Karpas-422 (cell line): ENCODE data around the gene IGLL1. TPM values are rescaled to one million over a fixed set of nuclear protein-coding genes. Genes with fewer than 3 reads are reported as not detected.

ENCODE experiments used
- DNase-seq: peaks from one replicate; pipeline ENCODE4 v3.0.0-alpha.2; 2015
- H2AFZ ChIP-seq: fragments of 200-600 bp; sonication (generic); 2 replicates; pipeline ENCODE4 v1.6.1; 2014; ENCODE audit warnings: antibody characterized with exemption, low read length, mixed read lengths
- H3K27ac ChIP-seq: fragments of 200-600 bp; sonication (generic); 2 replicates; pipeline ENCODE4 v1.5.1; 2014; ENCODE audit warnings: mild to moderate bottlenecking, low read length, moderate library complexity
- H3K27me3 ChIP-seq: fragments of 200-600 bp; sonication (generic); 2 replicates; pipeline ENCODE4 v1.6.1; 2014; ENCODE audit warnings: low read length, mixed read lengths
- H3K36me3 ChIP-seq: fragments of 200-600 bp; sonication (generic); 2 replicates; pipeline ENCODE4 v1.6.1; 2014; ENCODE audit warnings: low read length, mixed read lengths; ENCODE audit not compliant: insufficient read depth
- H3K4me1 ChIP-seq: fragments of 200-600 bp; sonication (generic); 2 replicates; pipeline ENCODE4 v1.6.1; 2014; ENCODE audit warnings: mild to moderate bottlenecking, low read length, mixed read lengths
- H3K4me2 ChIP-seq: fragments of 200-600 bp; sonication (generic); 2 replicates; pipeline ENCODE4 v1.6.1; 2014; ENCODE audit warnings: low read length, low read depth, mild to moderate bottlenecking; ENCODE audit not compliant: poor library complexity, severe bottlenecking
- H3K4me3 ChIP-seq: fragments of 200-600 bp; sonication (generic); 2 replicates; pipeline ENCODE4 v1.5.1; 2014; ENCODE audit warnings: mild to moderate bottlenecking, antibody characterized with exemption, low read length, mixed read lengths
- H3K79me2 ChIP-seq: fragments of 200-600 bp; sonication (generic); 2 replicates; pipeline ENCODE4 v1.6.1; 2014; ENCODE audit warnings: mild to moderate bottlenecking, low read length, mixed read lengths
- H3K9ac ChIP-seq: fragments of 200-600 bp; sonication (generic); 2 replicates; pipeline ENCODE4 v1.6.0; 2014; ENCODE audit warnings: low read length
- H3K9me2 ChIP-seq: fragments of 200-600 bp; sonication (generic), shearing (Covaris generic); replicated peaks from 2 replicates; pipeline ENCODE4 v1.6.0; 2014; ENCODE audit warnings: mild to moderate bottlenecking, low read length, moderate library complexity; ENCODE audit not compliant: insufficient read depth
- H3K9me3 ChIP-seq: fragments of 300-700, 200-600 bp; sonication (generic); 2 replicates; pipeline ENCODE4 v1.6.1; 2014; ENCODE audit warnings: low read length, mixed read lengths
- H4K20me1 ChIP-seq: fragments of 200-600 bp; sonication (generic); 2 replicates; pipeline ENCODE4 v1.6.1; 2014; ENCODE audit warnings: mild to moderate bottlenecking, antibody characterized with exemption, low read length, low read depth; ENCODE audit not compliant: insufficient read depth
- total RNA-seq: library from RNA; depleted of rRNA; stranded (reverse); fragments of >200 nt; shearing (Covaris generic); gene quantifications from 2 replicates; pipeline ENCODE4 v1.2.3, GENCODE V29; 2014; ENCODE audit warnings: low replicate concordance

Gene IGLL1
- total RNA-seq, 1 experiment from 2014 or later: 100 TPM

- Histone ChIP-seq H3K27ac (no peak overlapping the region), H3K79me2 (no peaks in the 10 kb centered on the region), H3K27me3 (no peaks in the 10 kb centered on the region), H3K4me3 (no peak overlapping the region), H2AFZ (no peak overlapping the region), H3K9me2 (no peaks in the 10 kb centered on the region), H3K4me2 (no peak overlapping the region), H3K9ac (no peak overlapping the region), H4K20me1 (no peaks in the 10 kb centered on the region), H3K4me1 (peaks cover 28% of the 10 kb centered on the region), H3K9me3 (no peaks in the 10 kb centered on the region), H3K36me3 (no peaks in the 10 kb centered on the region)
- no peak for DNase-seq
These were observed 49.3 kb downstream of the IGLL1 start for GRCh38 chr22:23530766-23531282.

GRCh38 chr22:23530106-23530505, 50.0 kb downstream of the IGLL1 start:
- no peaks in the 10 kb centered on the region for H4K20me1 ChIP-seq
- no peak overlapping the region for H3K9ac ChIP-seq
- peaks cover 21% of the 10 kb centered on the region for H3K4me1 ChIP-seq
- no peak overlapping the region for H3K4me3 ChIP-seq
- no peaks in the 10 kb centered on the region for H3K79me2 ChIP-seq
- no peak overlapping the region for H2AFZ ChIP-seq
- no peak overlapping the region for H3K27ac ChIP-seq
- H3K36me3 ChIP-seq: no peaks in the 10 kb centered on the region
- no peak overlapping the region for H3K4me2 ChIP-seq
- no peak for DNase-seq
- no peaks in the 10 kb centered on the region for H3K9me2 ChIP-seq
- H3K9me3 ChIP-seq: no peaks in the 10 kb centered on the region
- no peaks in the 10 kb centered on the region for H3K27me3 ChIP-seq

GRCh38 chr22:23529166-23530103, 50.7 kb downstream of the IGLL1 start:
- DNase-seq: no peak
- no peaks in the 10 kb centered on the region for H3K9me3 ChIP-seq
- no peak overlapping the region for H3K27ac ChIP-seq
- H3K9me2 ChIP-seq: no peaks in the 10 kb centered on the region
- H3K9ac ChIP-seq: no peak overlapping the region
- no peak overlapping the region for H2AFZ ChIP-seq
- H3K4me3 ChIP-seq: no peak overlapping the region
- H4K20me1 ChIP-seq: no peaks in the 10 kb centered on the region
- no peaks in the 10 kb centered on the region for H3K27me3 ChIP-seq
- H3K4me1 ChIP-seq: peaks cover 15% of the 10 kb centered on the region
- H3K4me2 ChIP-seq: no peak overlapping the region
- H3K79me2 ChIP-seq: no peaks in the 10 kb centered on the region
- H3K36me3 ChIP-seq: no peaks in the 10 kb centered on the region

GRCh38 chr22:23527971-23528740, 51.9 kb downstream of the IGLL1 start:
- no peak overlapping the region for H3K27ac ChIP-seq
- no peaks in the 10 kb centered on the region for H3K27me3 ChIP-seq
- DNase-seq: peak; percentile 63
- H3K79me2 ChIP-seq: no peaks in the 10 kb centered on the region
- H3K9ac ChIP-seq: no peak overlapping the region
- H3K4me1 ChIP-seq: peaks cover 4% of the 10 kb centered on the region
- H3K4me3 ChIP-seq: no peak overlapping the region
- no peak overlapping the region for H3K4me2 ChIP-seq
- no peaks in the 10 kb centered on the region for H3K36me3 ChIP-seq
- no peaks in the 10 kb centered on the region for H4K20me1 ChIP-seq
- no peak overlapping the region for H2AFZ ChIP-seq
- no peaks in the 10 kb centered on the region for H3K9me3 ChIP-seq
- H3K9me2 ChIP-seq: no peaks in the 10 kb centered on the region

GRCh38 chr22:23526596-23527316, 53.3 kb downstream of the IGLL1 start:
- Histone ChIP-seq H4K20me1 (no peaks in the 10 kb centered on the region), H3K36me3 (no peaks in the 10 kb centered on the region), H3K9ac (no peak overlapping the region), H3K79me2 (no peaks in the 10 kb centered on the region), H3K4me3 (no peak overlapping the region), H3K27ac (no peak overlapping the region), H3K27me3 (no peaks in the 10 kb centered on the region), H3K9me3 (no peaks in the 10 kb centered on the region), H3K4me1 (no peaks in the 10 kb centered on the region; the same call in 1 of the 2 replicates), H3K4me2 (no peak overlapping the region), H3K9me2 (no peaks in the 10 kb centered on the region), H2AFZ (no peak overlapping the region)
- no peak for DNase-seq

- H3K36me3 ChIP-seq: no peaks in the 10 kb centered on the region
- no peak overlapping the region for H3K27ac ChIP-seq
- no peaks in the 10 kb centered on the region for H4K20me1 ChIP-seq
- H3K9me2 ChIP-seq: no peaks in the 10 kb centered on the region
- H3K4me1 ChIP-seq: peaks cover 6% of the 10 kb centered on the region
- DNase-seq: no peak
- H2AFZ ChIP-seq: no peak overlapping the region
- H3K79me2 ChIP-seq: no peaks in the 10 kb centered on the region
- no peaks in the 10 kb centered on the region for H3K27me3 ChIP-seq
- no peak overlapping the region for H3K9ac ChIP-seq
- no peak overlapping the region for H3K4me3 ChIP-seq
- H3K4me2 ChIP-seq: no peak overlapping the region
- H3K9me3 ChIP-seq: no peaks in the 10 kb centered on the region
These were observed 54.6 kb downstream of the IGLL1 start for GRCh38 chr22:23525510-23525909.

GRCh38 chr22:23524226-23524625, 55.9 kb downstream of the IGLL1 start:
- Histone ChIP-seq H3K9me2 (no peaks in the 10 kb centered on the region), H3K36me3 (no peaks in the 10 kb centered on the region), H3K27me3 (no peaks in the 10 kb centered on the region), H2AFZ (no peak overlapping the region), H3K27ac (no peak overlapping the region), H3K79me2 (no peaks in the 10 kb centered on the region), H3K4me2 (no peak overlapping the region), H3K9ac (no peak overlapping the region), H3K4me3 (no peak overlapping the region), H3K4me1 (peaks cover 6% of the 10 kb centered on the region), H3K9me3 (no peaks in the 10 kb centered on the region), H4K20me1 (no peaks in the 10 kb centered on the region)
- DNase-seq: no peak
